GM12875 (cell line): Measurements from ENCODE around the gene SGSH.

Experiments
- H3K4me3 ChIP-seq: one replicate; pipeline ENCODE4 v1.5.1; 2011; ENCODE audit warnings: low read depth, low read length, control low read depth
- CTCF ChIP-seq: IDR thresholded peaks from 2 replicates; pipeline ENCODE4 v1.5.1; 2011; ENCODE audit warnings: low read depth, mild to moderate bottlenecking, control low read depth, inconsistent platforms, low read length, moderate library complexity, borderline replicate concordance; ENCODE audit not compliant: insufficient read depth

The SGSH gene

DNA sequence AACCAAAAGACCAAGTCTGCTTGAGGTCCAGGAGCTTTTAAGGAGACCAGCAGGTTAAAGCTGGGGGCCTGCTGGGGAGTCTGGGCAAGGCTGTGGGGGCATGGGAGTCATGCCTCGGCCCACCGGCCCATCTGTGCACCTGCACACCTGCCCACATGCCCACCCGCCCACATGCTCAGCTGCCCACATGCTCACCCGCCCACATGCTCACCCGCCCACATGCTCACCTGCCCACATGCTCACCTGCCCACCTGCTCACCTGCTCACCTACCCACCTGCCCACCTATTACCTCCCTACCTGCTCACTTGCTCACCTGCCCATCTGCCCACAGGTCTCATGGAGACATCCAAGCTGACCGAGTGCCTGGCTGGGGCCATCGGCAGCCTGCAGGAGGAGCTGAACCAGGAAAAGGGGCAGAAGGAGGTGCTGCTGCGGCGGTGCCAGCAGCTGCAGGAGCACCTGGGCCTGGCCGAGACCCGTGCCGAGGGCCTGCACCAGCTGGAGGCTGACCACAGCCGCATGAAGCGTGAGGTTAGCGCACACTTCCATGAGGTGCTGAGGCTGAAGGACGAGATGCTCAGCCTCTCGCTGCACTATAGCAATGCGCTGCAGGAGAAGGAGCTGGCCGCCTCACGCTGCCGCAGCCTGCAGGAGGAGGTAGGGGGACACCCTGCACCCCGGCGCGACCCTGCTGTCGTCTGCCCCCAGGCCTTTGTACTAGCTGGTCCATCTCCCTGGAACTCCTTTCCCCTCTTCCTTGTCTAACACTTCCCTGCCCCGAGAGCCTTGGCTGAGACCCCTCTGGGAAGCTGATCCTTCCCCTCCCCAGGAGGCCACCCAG lies 36.3 kb downstream of the SGSH start:
- TF ChIP-seq CTCF, result no peak
- H3K4me3 ChIP-seq, result no peak overlapping the region

DNA sequence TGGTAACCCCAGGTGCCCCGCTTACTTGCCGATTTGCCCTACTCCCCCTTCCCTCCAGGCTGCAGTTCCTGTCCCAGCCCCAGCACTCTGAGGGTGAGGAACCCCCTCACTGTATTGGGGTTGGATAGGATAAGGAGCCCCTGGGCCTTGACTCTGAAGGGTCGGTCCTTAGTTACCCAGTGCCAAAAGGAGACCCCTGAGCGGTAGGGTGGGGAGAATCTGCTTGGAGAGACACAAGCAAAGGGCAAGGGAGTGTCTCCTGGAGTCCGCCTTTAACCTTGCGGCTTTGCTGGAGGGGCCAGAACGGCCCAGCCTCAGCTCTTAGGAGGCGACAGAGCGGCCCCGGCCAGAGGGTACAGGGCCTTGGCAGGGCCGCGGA lies 37.3 kb downstream of the SGSH start:
- no peak overlapping the region for H3K4me3 ChIP-seq
- TF ChIP-seq CTCF, result no peak

- no peak overlapping the region for H3K4me3 ChIP-seq
- TF ChIP-seq CTCF, result no peak
Observed at GRCh38 chr17:80182118-80182844, 37.9 kb downstream of the SGSH start.

DNA sequence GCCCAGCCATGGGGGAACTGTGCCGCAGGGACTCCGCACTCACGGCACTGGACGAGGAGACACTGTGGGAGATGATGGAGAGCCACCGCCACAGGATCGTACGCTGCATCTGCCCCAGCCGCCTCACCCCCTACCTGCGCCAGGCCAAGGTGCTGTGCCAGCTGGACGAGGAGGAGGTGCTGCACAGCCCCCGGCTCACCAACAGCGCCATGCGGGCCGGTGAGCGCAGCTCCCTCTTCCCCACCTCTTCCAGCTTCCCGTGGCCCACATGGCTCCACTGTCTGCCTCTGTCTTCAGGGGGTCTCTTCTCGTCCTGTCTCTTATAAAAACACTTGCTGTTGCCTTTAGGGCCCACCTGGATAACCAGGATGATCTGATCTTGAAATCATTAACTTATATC lies 38.7 kb downstream of the SGSH start:
- TF ChIP-seq CTCF, result no peak
- no peak overlapping the region for H3K4me3 ChIP-seq

DNA sequence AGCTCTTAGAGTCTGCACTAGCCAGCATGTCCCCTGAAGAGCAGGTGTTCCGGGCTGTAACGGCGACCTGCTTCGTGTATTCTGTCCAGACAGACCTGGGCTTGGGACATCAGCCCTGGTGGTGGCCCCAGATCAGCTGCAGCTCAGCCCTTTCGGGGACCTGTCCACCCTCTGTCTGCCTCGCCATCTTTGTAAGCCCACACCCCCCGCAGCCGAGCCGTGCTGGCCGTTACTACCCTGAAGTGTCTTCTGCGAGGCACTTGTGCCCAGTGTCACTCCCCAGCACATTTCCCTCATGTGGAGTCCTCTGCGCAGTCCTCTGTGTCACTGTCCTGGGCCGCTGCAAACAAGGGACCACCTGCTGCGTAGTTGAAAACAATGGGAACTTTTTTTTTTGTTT lies 39.9 kb downstream of the SGSH start:
- no peak overlapping the region for H3K4me3 ChIP-seq
- no peak for TF ChIP-seq CTCF

GRCh38 chr17:80177986-80178595 lies 42.0 kb downstream of the SGSH start:
- TF ChIP-seq CTCF, result no peak
- no peak overlapping the region for H3K4me3 ChIP-seq

DNA sequence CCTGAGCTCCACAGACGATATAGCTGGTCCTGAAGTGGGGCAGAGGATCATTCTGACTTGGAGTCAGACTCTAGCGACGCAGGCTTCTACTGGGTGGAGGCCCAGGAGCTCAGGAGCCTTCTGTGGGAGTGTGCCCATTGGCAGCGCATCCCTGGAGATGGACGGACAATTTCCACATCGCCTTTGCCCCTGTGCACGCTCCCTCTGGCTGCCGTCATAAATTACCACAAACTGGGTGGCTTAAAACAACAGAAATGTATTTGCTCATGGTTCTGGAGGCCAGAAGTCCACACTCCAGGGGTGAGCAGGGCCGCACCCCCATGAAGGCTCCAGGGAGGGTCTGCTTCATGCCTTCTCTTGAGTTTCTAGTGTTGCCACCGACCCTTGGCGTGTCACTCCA lies 43.4 kb downstream of the SGSH start:
- no peak overlapping the region for H3K4me3 ChIP-seq
- TF ChIP-seq CTCF, result no peak
